HepG2 (cell line): ENCODE measurements around the gene ZC3H12A. TPM values are rescaled to one million over a fixed set of nuclear protein-coding genes. Genes with fewer than 3 reads are reported as not detected.

Experiments
- ATAC-seq: fragments of 200-7000 bp; cut with Tn5 transposase; 3 replicates; pipeline ENCODE4 v1.9.1; 2020; ENCODE audit warnings: mild to moderate bottlenecking, moderate library complexity
- BruUV-seq: library from RNA; stranded (reverse); fragments of 400-500 nt; replicated peaks from 2 replicates; lab custom pipeline; 2021; lab: Mats Ljungman, UMichigan
- CTCF ChIA-PET: fragments of 300-600 bp; formaldehyde crosslinking; extraction: SDS; loops from one replicate; lab custom pipeline; 2021; ENCODE audit warnings: low total read pairs, inconsistent platforms, low intra/inter-chr PET ratio; lab: Yijun Ruan, JAX
- POLR2A ChIA-PET: fragments of 350-600 bp; sonication (Branson Sonifier 250); formaldehyde crosslinking; loops from one replicate; lab custom pipeline; 2020; ENCODE audit warnings: antibody characterized with exemption, inconsistent platforms; lab: Yijun Ruan, JAX
- DNase-seq: peaks from one replicate; pipeline ENCODE4 v3.0.0-alpha.2; 2015; ENCODE audit warnings: low spot score
- FAIRE-seq: peaks from 3 replicates; lab custom pipeline; 2011; peaks lifted over from hg19 to GRCh38; lab: Jason Lieb, UNC
- H2AFZ ChIP-seq: one replicate; pipeline ENCODE4 v1.6.1; 2011; ENCODE audit warnings: low read length, inconsistent platforms
- H3K27ac ChIP-seq: fragments of 300-600 bp; 3 replicates; pipeline ENCODE4 v1.8.0; 2011; ENCODE audit warnings: mixed run types, mild to moderate bottlenecking, mixed read lengths, low read length, inconsistent platforms; ENCODE audit not compliant: insufficient read depth; ENCODE audit errors: extremely low read length
- H3K27me3 ChIP-seq, 2 experiments: fragments of 200-600 bp in 1 of 2; 2 replicates in 1 of 2; 3 replicates in 1 of 2; pipeline versions ENCODE4 v1.6.0 to v1.8.0; 2011; ENCODE audit warnings: low read length in 2 of 2, mild to moderate bottlenecking in 2 of 2, moderate library complexity in 2 of 2, inconsistent platforms in 1 of 2; ENCODE audit not compliant: insufficient read depth in 2 of 2, control insufficient read depth in 1 of 2
- H3K36me3 ChIP-seq, 2 experiments: fragments of 200-600 bp in 1 of 2; replicated peaks in 1 of 2; 2 replicates in 1 of 2; 3 replicates in 1 of 2; pipeline versions ENCODE4 v1.5.1 to v1.8.0; 2011; ENCODE audit warnings: low read length in 2 of 2, inconsistent platforms in 1 of 2; ENCODE audit not compliant: insufficient read depth in 2 of 2, control insufficient read depth in 1 of 2
- H3K4me1 ChIP-seq: 2 replicates; pipeline ENCODE4 v1.5.1; 2012; ENCODE audit warnings: low read length, inconsistent platforms; ENCODE audit not compliant: insufficient read depth
- H3K4me2 ChIP-seq: 2 replicates; pipeline ENCODE4 v1.6.0; 2011; ENCODE audit warnings: low read depth, low read length, inconsistent platforms
- H3K4me3 ChIP-seq, 3 experiments: fragments of 200-600 bp in 1 of 3; sonication (generic), shearing (Covaris generic) in 1 of 3; replicated peaks in 1 of 3; 2 replicates each; pipeline ENCODE4 v1.5.1; 2011 to 2016; ENCODE audit warnings: low read length in 3 of 3, inconsistent platforms in 2 of 3, low read depth in 2 of 3, mild to moderate bottlenecking in 2 of 3, control low read depth in 1 of 3, mixed read lengths in 1 of 3; ENCODE audit not compliant: insufficient read depth in 1 of 3
- H3K79me2 ChIP-seq: one replicate; pipeline ENCODE4 v1.6.1; 2011; ENCODE audit warnings: low read length, inconsistent platforms; ENCODE audit not compliant: insufficient read depth
- H3K9ac ChIP-seq: 2 replicates; pipeline ENCODE4 v1.6.0; 2011; ENCODE audit warnings: mild to moderate bottlenecking, low read depth, low read length, inconsistent platforms; ENCODE audit not compliant: insufficient read depth
- H3K9me3 ChIP-seq: 2 replicates; pipeline ENCODE4 v1.5.1; 2012; ENCODE audit warnings: mild to moderate bottlenecking, low read length
- H4K20me1 ChIP-seq: 2 replicates; pipeline ENCODE4 v1.6.0; 2011; ENCODE audit warnings: inconsistent platforms, mild to moderate bottlenecking, low read length, moderate library complexity; ENCODE audit not compliant: insufficient read depth
- FOSL2 ChIP-seq: sonication (generic); formaldehyde crosslinking; IDR thresholded peaks from 2 replicates; pipeline ENCODE4 v1.4.0; 2020; ENCODE audit warnings: missing genetic modification reagents
- HOXA3 ChIP-seq: sonication (generic); formaldehyde crosslinking; IDR thresholded peaks from 2 replicates; pipeline ENCODE4 v1.5.0; 2020; ENCODE audit warnings: missing genetic modification reagents
- NFIB ChIP-seq: sonication (generic); formaldehyde crosslinking; IDR thresholded peaks from 2 replicates; pipeline ENCODE4 v1.9.0; 2021; ENCODE audit warnings: missing genetic modification reagents, mild to moderate bottlenecking, borderline replicate concordance
- ONECUT2 ChIP-seq: sonication (generic); formaldehyde crosslinking; IDR thresholded peaks from 2 replicates; pipeline ENCODE4 v1.4.0; 2020; ENCODE audit warnings: missing genetic modification reagents
- PBX2 ChIP-seq: IDR thresholded peaks from 2 replicates; pipeline ENCODE4 v1.6.1; 2016; ENCODE audit warnings: control low read depth
- PHF5A ChIP-seq: IDR thresholded peaks from one replicate; pipeline ENCODE4 v1.6.1; 2018; ENCODE audit warnings: low read depth, missing genetic modification reagents; ENCODE audit not compliant: unreplicated experiment
- RBAK ChIP-seq: sonication (generic); formaldehyde crosslinking; IDR thresholded peaks from 2 replicates; pipeline ENCODE4 v1.5.1; 2020; ENCODE audit warnings: mild to moderate bottlenecking, missing genetic modification reagents
- SALL1 ChIP-seq: sonication (generic); formaldehyde crosslinking; IDR thresholded peaks from 2 replicates; pipeline ENCODE4 v1.8.0; 2022; ENCODE audit warnings: mild to moderate bottlenecking, missing genetic modification reagents
- TOPORS ChIP-seq: sonication (generic); formaldehyde crosslinking; IDR thresholded peaks from 2 replicates; pipeline ENCODE4 v1.8.0; 2023; ENCODE audit warnings: mild to moderate bottlenecking, missing genetic modification reagents
- YEATS2 ChIP-seq: sonication (generic); formaldehyde crosslinking; IDR thresholded peaks from 2 replicates; pipeline ENCODE4 v1.4.0; 2020; ENCODE audit warnings: missing genetic modification reagents, borderline replicate concordance
- YY1 ChIP-seq: IDR thresholded peaks from 2 replicates; pipeline ENCODE4 v1.6.1; 2011; ENCODE audit warnings: low read length, low read depth, moderate library complexity, mild to moderate bottlenecking; ENCODE audit not compliant: insufficient read depth, insufficient replicate concordance
- ZFP36L1 ChIP-seq: sonication (generic); formaldehyde crosslinking; IDR thresholded peaks from 2 replicates; pipeline ENCODE4 v1.8.0; 2022; ENCODE audit warnings: mild to moderate bottlenecking, missing genetic modification reagents, moderate library complexity
- ZMYM3 ChIP-seq: sonication (generic); formaldehyde crosslinking; IDR thresholded peaks from 2 replicates; pipeline ENCODE4 v1.5.1; 2020; ENCODE audit warnings: mild to moderate bottlenecking, missing genetic modification reagents
- ZNF3 ChIP-seq: IDR thresholded peaks from 2 replicates; pipeline ENCODE4 v1.7.0; 2017; ENCODE audit warnings: inconsistent platforms
- ZNF607 ChIP-seq: sonication (generic); formaldehyde crosslinking; IDR thresholded peaks from 2 replicates; pipeline ENCODE4 v1.5.1; 2020; ENCODE audit warnings: missing genetic modification reagents, mild to moderate bottlenecking, borderline replicate concordance
- ZSCAN12 ChIP-seq: sonication (generic); formaldehyde crosslinking; IDR thresholded peaks from 2 replicates; pipeline ENCODE4 v1.9.0; 2021; ENCODE audit warnings: mild to moderate bottlenecking, missing genetic modification reagents
- ZSCAN30 ChIP-seq: sonication (generic); formaldehyde crosslinking; IDR thresholded peaks from 2 replicates; pipeline ENCODE4 v1.5.0; 2020; ENCODE audit warnings: mild to moderate bottlenecking, missing genetic modification reagents
- WGBS: methylation state at CpG from one replicate; pipeline ENCODE4 v1.1.6; 2017; ENCODE audit warnings: low lambda C conversion rate; 5-methylcytosine and 5-hydroxymethylcytosine counted together
- in situ Hi-C: cut with HindIII; loops from 2 replicates; pipeline ENCODE4 v1.10.0; 2017; ENCODE audit warnings: low pct_unique_long_range_greater_than_20kb; ENCODE audit not compliant: extremely low pct_ligation_motif_present
- intact Hi-C: fragments of 100-400 bp; cut with micrococcal nuclease; formaldehyde crosslinking; loops from one replicate; pipeline ENCODE4 v1.10.0; 2022; ENCODE audit not compliant: unreplicated experiment
- polyA plus RNA-seq, 8 experiments: library from polyadenylated mRNA; depleted of rRNA in 3 of 8; stranded (reverse) in 7 of 8; unstranded in 1 of 8; fragments of >200 nt; fragmentation: Illumina TruSeq in 4 of 8; extraction: Trizol in 4 of 8; gene quantifications; 2 replicates each; pipeline versions ENCODE4 v1.2.1 to v1.2.3, GENCODE V29; 2011 to 2016; ENCODE audit warnings: low read depth in 4 of 8, missing spikeins in 1 of 8, mixed read lengths in 1 of 8; ENCODE audit not compliant: insufficient read depth in 1 of 8
- total RNA-seq, 5 experiments: library from RNA; depleted of rRNA; stranded (reverse); fragments of >200 nt; fragmentation: Illumina TruSeq; extraction: Trizol; gene quantifications; 2 replicates each; pipeline ENCODE4 v1.2.3, GENCODE V29; 2016; ENCODE audit warnings: low read depth in 1 of 5
- TF ChIP-seq, protein P1 (sequence below): sonication (generic); formaldehyde crosslinking; IDR thresholded peaks from 2 replicates; pipeline ENCODE4 v1.8.1; 2023; ENCODE audit warnings: mild to moderate bottlenecking, missing genetic modification reagents
- TF ChIP-seq, protein P2 (sequence below): sonication (generic); formaldehyde crosslinking; IDR thresholded peaks from 2 replicates; pipeline ENCODE4 v1.8.0; 2022; ENCODE audit warnings: low read depth, missing genetic modification reagents
- TF ChIP-seq, protein P3 (sequence below): sonication (generic); formaldehyde crosslinking; IDR thresholded peaks from 2 replicates; pipeline ENCODE4 v1.5.1; 2020; ENCODE audit warnings: missing genetic modification reagents, mild to moderate bottlenecking, borderline replicate concordance

The ZC3H12A gene
- total and polyA plus RNA-seq, 2 of the 13 experiments (the other 11 are each of a cell fraction or from before 2014, with no cell fraction given), result 6.8 to 13.3 TPM

DNA sequence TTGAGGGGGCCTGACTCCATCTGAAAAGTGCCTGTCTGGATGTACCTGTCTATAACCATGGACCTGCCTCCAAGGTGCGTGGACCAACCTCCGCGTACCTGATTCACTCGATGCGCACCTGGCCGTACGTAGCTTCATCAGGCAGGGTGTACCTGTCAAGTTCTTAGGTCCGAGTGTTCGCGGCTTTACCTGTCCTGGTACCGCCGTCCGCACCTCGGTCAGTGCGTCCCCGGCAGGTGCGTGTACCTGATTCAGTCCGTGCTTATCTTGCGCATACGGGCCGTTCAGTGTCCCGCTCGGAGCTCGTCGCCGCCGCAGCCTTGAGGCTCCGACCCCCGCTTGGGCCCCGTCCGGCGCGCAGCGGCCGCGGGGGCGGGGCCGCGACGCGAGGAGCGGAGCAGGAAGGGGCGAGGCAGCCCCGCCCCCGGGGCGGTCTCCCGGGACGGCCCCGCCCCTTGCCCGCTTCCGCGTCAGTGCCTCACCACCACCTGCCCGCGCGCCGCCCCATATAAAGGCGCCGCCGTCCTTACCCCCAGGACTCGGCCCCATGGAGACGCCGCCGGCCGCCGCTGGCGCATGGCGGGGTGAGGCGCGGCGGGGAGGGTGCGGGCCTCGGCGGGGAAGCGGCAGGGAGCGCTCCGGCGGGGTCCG, at the start of gene ZC3H12A (continued):
- no peak for TF ChIP-seq ZSCAN12 (CRISPR knock-in tag)
- no peak for TF ChIP-seq ZMYM3 (CRISPR knock-in tag)
- TF ChIP-seq, protein P1, sequence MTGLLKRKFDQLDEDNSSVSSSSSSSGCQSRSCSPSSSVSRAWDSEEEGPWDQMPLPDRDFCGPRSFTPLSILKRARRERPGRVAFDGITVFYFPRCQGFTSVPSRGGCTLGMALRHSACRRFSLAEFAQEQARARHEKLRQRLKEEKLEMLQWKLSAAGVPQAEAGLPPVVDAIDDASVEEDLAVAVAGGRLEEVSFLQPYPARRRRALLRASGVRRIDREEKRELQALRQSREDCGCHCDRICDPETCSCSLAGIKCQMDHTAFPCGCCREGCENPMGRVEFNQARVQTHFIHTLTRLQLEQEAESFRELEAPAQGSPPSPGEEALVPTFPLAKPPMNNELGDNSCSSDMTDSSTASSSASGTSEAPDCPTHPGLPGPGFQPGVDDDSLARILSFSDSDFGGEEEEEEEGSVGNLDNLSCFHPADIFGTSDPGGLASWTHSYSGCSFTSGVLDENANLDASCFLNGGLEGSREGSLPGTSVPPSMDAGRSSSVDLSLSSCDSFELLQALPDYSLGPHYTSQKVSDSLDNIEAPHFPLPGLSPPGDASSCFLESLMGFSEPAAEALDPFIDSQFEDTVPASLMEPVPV (CRISPR knock-in tag), result no peak
- TF ChIP-seq HOXA3 (CRISPR knock-in tag), result peak; percentile 33; the same call in 1 of the 2 replicates
- 0 out of 2 replicates have a peak, but pooled peaks have one; percentile 13 for TF ChIP-seq FOSL2

GRCh38 chr1:37425221-37425620, 49.2 kb upstream of the ZC3H12A start:
- H3K4me3 ChIP-seq, result no peak overlapping the region
- FAIRE-seq (no peak), DNase-seq (no peak), ATAC-seq (no peak)
- no peaks in the 10 kb centered on the region for H3K9me3 ChIP-seq
- no peak overlapping the region for H2AFZ ChIP-seq
- ChIA-PET CTCF (no interaction called here), POLR2A (no interaction called here)
- H3K36me3 ChIP-seq, result no peaks in the 10 kb centered on the region
- WGBS, result 0% methylated on average over 5 of the region's 5 CpGs
- H3K4me1 ChIP-seq, result no peaks in the 10 kb centered on the region
- H3K4me2 ChIP-seq, result no peak overlapping the region
- H3K27ac ChIP-seq, result no peak overlapping the region
- no peak overlapping the region for H3K9ac ChIP-seq
- H3K27me3 ChIP-seq, result peaks cover 0 to 8% of the 10 kb centered on the region in 2 experiments; a peak in 1 of 5 replicates
- in situ Hi-C loops (loop anchor here (25.0 kb wide), 1 partner anchor 713 kb away; no protein-coding TSS in a partner anchor), intact Hi-C loops (no loop called here)
- BruUV-seq, result no TSS peak
- H4K20me1 ChIP-seq, result no peaks in the 10 kb centered on the region
- H3K79me2 ChIP-seq, result no peaks in the 10 kb centered on the region
- TF ChIP-seq PBX2 (CRISPR knock-in tag) (no peak), ONECUT2 (CRISPR knock-in tag) (no peak), TOPORS (CRISPR knock-in tag) (no peak), RBAK (CRISPR knock-in tag) (no peak), NFIB (CRISPR knock-in tag) (no peak), YEATS2 (no peak), YY1 (no peak), ZNF607 (CRISPR knock-in tag) (no peak), SALL1 (CRISPR knock-in tag) (no peak), ZNF3 (CRISPR knock-in tag) (no peak), PHF5A (CRISPR knock-in tag) (no peak), ZSCAN30 (no peak), ZFP36L1 (CRISPR knock-in tag) (no peak)
- TF ChIP-seq, protein P2, sequence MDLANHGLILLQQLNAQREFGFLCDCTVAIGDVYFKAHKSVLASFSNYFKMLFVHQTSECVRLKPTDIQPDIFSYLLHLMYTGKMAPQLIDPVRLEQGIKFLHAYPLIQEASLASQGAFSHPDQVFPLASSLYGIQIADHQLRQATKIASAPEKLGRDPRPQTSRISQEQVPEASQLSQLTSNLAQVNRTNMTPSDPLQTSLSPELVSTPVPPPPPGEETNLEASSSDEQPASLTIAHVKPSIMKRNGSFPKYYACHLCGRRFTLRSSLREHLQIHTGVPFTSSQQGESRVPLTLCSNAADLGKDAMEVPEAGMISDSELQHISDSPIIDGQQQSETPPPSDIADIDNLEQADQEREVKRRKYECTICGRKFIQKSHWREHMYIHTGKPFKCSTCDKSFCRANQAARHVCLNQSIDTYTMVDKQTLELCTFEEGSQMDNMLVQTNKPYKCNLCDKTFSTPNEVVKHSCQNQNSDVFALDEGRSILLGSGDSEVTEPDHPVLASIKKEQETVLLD, result no peak
- TF ChIP-seq, protein P3, sequence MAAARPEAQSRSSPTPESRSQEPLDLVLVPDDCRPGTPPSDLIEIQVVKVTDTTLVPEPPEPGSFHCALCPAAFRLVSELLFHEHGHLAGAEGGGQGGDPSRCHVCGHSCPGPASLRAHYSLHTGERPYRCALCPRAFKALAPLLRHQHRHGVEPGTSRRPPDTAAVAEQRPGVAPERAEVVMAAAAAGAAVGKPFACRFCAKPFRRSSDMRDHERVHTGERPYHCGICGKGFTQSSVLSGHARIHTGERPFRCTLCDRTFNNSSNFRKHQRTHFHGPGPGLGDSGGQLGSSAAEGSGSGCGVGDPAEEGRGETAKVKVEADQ (CRISPR knock-in tag), result no peak
